ENCODE results near the gene RNPS1. TPM values are rescaled to one million over a fixed set of nuclear protein-coding genes. Genes with fewer than 3 reads are reported as not detected.

Gene RNPS1, protein sequence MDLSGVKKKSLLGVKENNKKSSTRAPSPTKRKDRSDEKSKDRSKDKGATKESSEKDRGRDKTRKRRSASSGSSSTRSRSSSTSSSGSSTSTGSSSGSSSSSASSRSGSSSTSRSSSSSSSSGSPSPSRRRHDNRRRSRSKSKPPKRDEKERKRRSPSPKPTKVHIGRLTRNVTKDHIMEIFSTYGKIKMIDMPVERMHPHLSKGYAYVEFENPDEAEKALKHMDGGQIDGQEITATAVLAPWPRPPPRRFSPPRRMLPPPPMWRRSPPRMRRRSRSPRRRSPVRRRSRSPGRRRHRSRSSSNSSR
- total RNA-seq (2014; rRNA removed; shearing (Covaris generic)) (211 and 225 TPM in 2 replicates), total RNA-seq (2022) (323 and 339 TPM in 2 replicates), Bru-seq, nascent RNA (percentile 94 among the genes with signal in this experiment), BruChase-seq, experiment 1, labeled RNA remaining after a 6-hour chase (percentile 96 among the genes with signal in this experiment), BruChase-seq, experiment 2, labeled RNA remaining after a 2-hour chase (percentile 96 among the genes with signal in this experiment)
- long read RNA-seq, transcript RNPS1-217 (7 exons, 1,514 nt): minor isoform, 20 of 717 reads
- long read RNA-seq, transcript RNPS1-203 (8 exons, 2,069 nt): minor isoform, 37 of 717 reads
- long read RNA-seq, transcript RNPS1-220 (7 exons, 2,037 nt): minor isoform, 94 of 717 reads
- long read RNA-seq, transcript RNPS1-202 (8 exons, 2,241 nt): major isoform, 505 of 717 reads
- long read RNA-seq, partial matches to known transcripts: 4 of 717 reads
- long read RNA-seq, other reads (novel, unspliced or antisense): 47 of 717 reads

DNA sequence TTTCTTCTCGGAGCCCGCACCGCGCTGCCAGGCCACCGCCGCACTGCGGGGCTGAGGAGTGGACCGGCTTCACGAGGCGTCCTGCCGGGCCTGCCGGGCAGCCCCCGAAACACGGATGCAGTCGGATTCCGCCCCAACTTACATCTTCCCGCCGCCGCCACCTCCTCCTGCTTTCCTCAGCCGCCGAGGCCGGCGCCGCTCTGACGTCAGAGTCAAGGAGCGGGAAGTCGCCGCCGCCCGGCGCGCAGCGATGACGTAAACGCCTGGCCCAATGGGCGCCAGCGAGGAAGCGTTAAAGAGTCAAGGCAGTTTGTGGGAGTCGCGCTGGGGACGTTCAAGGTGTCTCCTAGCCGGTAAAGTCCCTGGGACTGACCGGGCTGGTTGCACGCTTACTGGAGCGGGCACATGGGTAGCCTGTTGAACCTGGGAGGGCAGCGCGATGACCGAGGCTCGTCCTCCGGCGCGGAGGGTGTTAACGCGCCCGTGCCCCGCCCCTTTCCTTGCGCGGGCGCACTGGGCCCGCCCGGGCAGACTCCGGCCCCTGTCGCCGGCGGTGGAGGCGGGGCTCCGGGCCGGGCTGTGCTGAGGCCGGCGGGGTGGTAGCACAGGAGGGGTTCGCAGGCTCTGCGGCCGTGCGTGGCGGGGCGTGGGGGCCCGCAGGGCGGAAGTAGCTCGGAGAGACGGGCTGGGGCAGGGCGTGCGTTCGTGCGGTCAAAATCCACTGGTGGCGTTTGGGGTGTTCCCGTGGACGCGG lies at the start of gene RNPS1:
TSS of gene RNPS1 (minus strand) at position 214 of the 754 bp plus-strand sequence. CDS start 3,483 bp downstream, outside the sequence.
- peaks cover 29% of the 10 kb centered on the region for H4K20me1 ChIP-seq (ENCODE audit: insufficient read depth, low read length)
- peaks cover 54% of the 10 kb centered on the region for H3K79me2 ChIP-seq (ENCODE audit: insufficient read depth, low read depth, low read length)
- H3K9me2 ChIP-seq (ENCODE audit: insufficient read depth, low read length): no peaks in the 10 kb centered on the region
- DNase-seq (ENCODE audit: low spot score): peak; percentile 98
- H3K27ac ChIP-seq (ENCODE audit: low read depth, low read length, poor library complexity, severe bottlenecking): peak within 1 kb of the TSS; percentile 74
- ChIA-PET POLR2A (interaction anchor here (0.5 kb wide), 1 partner anchor 113 kb away, joined by 3 read pairs; the partner anchor contains the start of gene TRAF7), CTCF (ENCODE audit: unreplicated experiment) (no interaction called here)
- H3K4me3 ChIP-seq (ENCODE audit: low read depth, low read length, poor library complexity, severe bottlenecking): peak within 1 kb of the TSS; percentile 80
- TF ChIP-seq EZH2phosphoT487 (IDR thresholded peaks at IDR 0.05; ENCODE audit: borderline replicate concordance, low read depth, low read length): no peak
- no peak for TF ChIP-seq CTCF (conservative IDR thresholded peaks at IDR 0.05; ENCODE audit: low read length)
- peaks cover 41% of the 10 kb centered on the region for H3K36me3 ChIP-seq (ENCODE audit: insufficient read depth, low read length)
- peak within 1 kb of the TSS; percentile 78 for H3K4me2 ChIP-seq (ENCODE audit: low read length)
- intact Hi-C loops (cut with micrococcal nuclease; ENCODE audit: unreplicated experiment): loop anchor here (2.0 kb wide), 1 partner anchor 113 kb away; the partner anchor contains the start of gene TRAF7
- BruUV-seq (replicated peaks): no TSS peak
- no peaks in the 10 kb centered on the region for H3K9me3 ChIP-seq (ENCODE audit: low read length)
- peak within 1 kb of the TSS; percentile 53 for H2AFZ ChIP-seq (ENCODE audit: low read length)
- H3K4me1 ChIP-seq (ENCODE audit: insufficient read depth, low read length, poor library complexity, severe bottlenecking): peaks cover 31% of the 10 kb centered on the region

DNA sequence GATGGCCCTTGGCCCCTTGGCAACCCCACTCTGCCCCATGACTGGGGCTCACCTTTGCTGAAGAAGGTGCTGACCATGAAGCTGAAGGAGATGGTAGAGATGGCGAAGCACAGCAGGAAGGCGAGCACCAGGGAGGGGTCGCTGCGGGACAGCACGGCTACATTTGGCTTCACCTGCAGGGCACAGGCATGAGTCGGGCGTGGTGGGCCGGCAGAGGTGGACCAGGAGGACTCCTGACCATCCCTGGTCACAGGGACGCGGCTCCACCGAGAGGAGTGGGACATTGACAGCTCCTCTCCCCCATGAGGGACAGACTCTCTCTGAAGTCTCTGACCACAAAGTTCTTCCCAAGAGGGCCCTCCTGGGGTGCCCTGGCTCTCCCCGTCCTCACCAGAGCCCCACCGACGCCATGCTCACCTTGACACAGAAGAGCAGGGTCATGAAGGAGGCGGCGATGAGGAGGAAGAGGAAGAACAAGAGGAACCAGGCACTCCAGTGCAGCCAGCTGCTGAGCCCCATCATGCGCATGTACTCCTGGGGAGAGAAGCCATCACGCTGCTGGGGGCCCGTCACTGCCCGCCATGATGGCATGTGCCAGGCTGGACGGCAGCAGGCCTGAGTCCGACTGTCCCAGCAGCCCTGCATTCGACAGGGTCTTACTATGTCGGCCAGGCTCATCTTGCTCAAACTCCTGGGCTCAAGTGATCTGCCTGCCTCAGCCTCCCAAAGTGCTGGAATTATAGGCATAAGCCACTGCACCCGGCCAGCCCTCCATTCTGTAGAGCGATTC lies 49.5 kb upstream of the RNPS1 start:
- no peak for DNase-seq (ENCODE audit: low spot score)
- H3K9me3 ChIP-seq (ENCODE audit: low read length): no peaks in the 10 kb centered on the region
- intact Hi-C loops (cut with micrococcal nuclease; ENCODE audit: unreplicated experiment): no loop called here
- H2AFZ ChIP-seq (ENCODE audit: low read length): no peak overlapping the region
- H3K4me1 ChIP-seq (ENCODE audit: insufficient read depth, low read length, poor library complexity, severe bottlenecking): peaks cover 6% of the 10 kb centered on the region
- no peak overlapping the region for H3K4me3 ChIP-seq (ENCODE audit: low read depth, low read length, poor library complexity, severe bottlenecking)
- no peaks in the 10 kb centered on the region for H3K36me3 ChIP-seq (ENCODE audit: insufficient read depth, low read length)
- no peaks in the 10 kb centered on the region for H3K9me2 ChIP-seq (ENCODE audit: insufficient read depth, low read length)
- H4K20me1 ChIP-seq (ENCODE audit: insufficient read depth, low read length): no peaks in the 10 kb centered on the region
- H3K79me2 ChIP-seq (ENCODE audit: insufficient read depth, low read depth, low read length): no peaks in the 10 kb centered on the region
- TF ChIP-seq CTCF (conservative IDR thresholded peaks at IDR 0.05; ENCODE audit: low read length) (no peak), EZH2phosphoT487 (IDR thresholded peaks at IDR 0.05; ENCODE audit: borderline replicate concordance, low read depth, low read length) (no peak)
- CTCF ChIA-PET (ENCODE audit: unreplicated experiment): no interaction called here
- no TSS peak for BruUV-seq (replicated peaks)
- POLR2A ChIA-PET: no interaction called here
- no peak overlapping the region for H3K27ac ChIP-seq (ENCODE audit: low read depth, low read length, poor library complexity, severe bottlenecking)
- no peak overlapping the region for H3K4me2 ChIP-seq (ENCODE audit: low read length)

Data from OCI-LY7 (cell line).